IMR-90 (cell line): ENCODE data around the gene GABARAPL2. TPM values are rescaled to one million over a fixed set of nuclear protein-coding genes. Genes with fewer than 3 reads are reported as not detected.

Source experiments
- ATAC-seq: fragments of 200-7000 bp; cut with Tn5 transposase; 2 replicates; pipeline ENCODE4 v1.9.1; 2020; ENCODE audit warnings: low read depth, mild to moderate bottlenecking, moderate library complexity
- BruUV-seq: library from RNA; stranded (reverse); fragments of 400-500 nt; replicated peaks from 2 replicates; lab custom pipeline; 2021; lab: Mats Ljungman, UMichigan
- CTCF ChIA-PET: fragments of 300-600 bp; formaldehyde crosslinking; extraction: SDS; loops from one replicate; lab custom pipeline; 2021; ENCODE audit warnings: antibody characterized with exemption; lab: Yijun Ruan, JAX
- POLR2A ChIA-PET: fragments of 300-600 bp; sonication (Branson Sonifier 250); formaldehyde crosslinking; loops from one replicate; lab custom pipeline; 2022; ENCODE audit warnings: antibody characterized with exemption; ENCODE audit not compliant: unreplicated experiment; lab: Charles Lee
- DNase-seq: peaks from one replicate; pipeline ENCODE4 v3.0.0; 2013
- H2AFZ ChIP-seq: replicated peaks from 2 replicates; pipeline ENCODE3; 2013; ENCODE audit warnings: low read length, mild to moderate bottlenecking; ENCODE audit not compliant: poor library complexity
- H2AK5ac ChIP-seq: 2 replicates; pipeline ENCODE4 v1.6.1; 2013; ENCODE audit warnings: low read depth, low read length, inconsistent platforms
- H2AK9ac ChIP-seq: replicated peaks from 2 replicates; pipeline ENCODE3; 2013; ENCODE audit warnings: mild to moderate bottlenecking, low read depth, low read length, moderate library complexity; ENCODE audit not compliant: poor library complexity
- H2BK120ac ChIP-seq: 2 replicates; pipeline ENCODE4 v1.6.1; 2013; ENCODE audit warnings: low read depth, low read length, inconsistent platforms
- H2BK15ac ChIP-seq: 3 replicates; pipeline ENCODE4 v1.6.1; 2013; ENCODE audit warnings: low read depth, low read length, inconsistent platforms
- H2BK20ac ChIP-seq: 2 replicates; pipeline ENCODE4 v1.6.1; 2013; ENCODE audit warnings: low read depth, mild to moderate bottlenecking, inconsistent platforms, low read length, moderate library complexity
- H2BK5ac ChIP-seq: 2 replicates; pipeline ENCODE4 v1.6.1; 2013; ENCODE audit warnings: mild to moderate bottlenecking, low read depth, low read length, inconsistent platforms; ENCODE audit not compliant: poor library complexity, severe bottlenecking
- H3K14ac ChIP-seq: replicated peaks from 2 replicates; pipeline ENCODE4 v1.6.1; 2013; ENCODE audit warnings: low read depth, low read length, inconsistent platforms
- H3K18ac ChIP-seq: 2 replicates; pipeline ENCODE4 v1.6.1; 2013; ENCODE audit warnings: low read depth, low read length, control low read depth
- H3K23ac ChIP-seq: 2 replicates; pipeline ENCODE4 v1.6.1; 2013; ENCODE audit warnings: low read depth, low read length, inconsistent platforms
- H3K27ac ChIP-seq: 2 replicates; pipeline ENCODE4 v1.5.1; 2013; ENCODE audit warnings: mild to moderate bottlenecking, control low read depth, low read length; ENCODE audit not compliant: insufficient read depth
- H3K27me3 ChIP-seq: 2 replicates; pipeline ENCODE4 v1.6.1; 2013; ENCODE audit warnings: low read length; ENCODE audit not compliant: control insufficient read depth, insufficient read depth
- H3K36me3 ChIP-seq: 2 replicates; pipeline ENCODE4 v1.6.1; 2013; ENCODE audit warnings: low read length, mixed read lengths; ENCODE audit not compliant: control insufficient read depth, insufficient read depth
- H3K4ac ChIP-seq: 2 replicates; pipeline ENCODE4 v1.6.1; 2013; ENCODE audit warnings: low read depth, low read length, inconsistent platforms
- H3K4me1 ChIP-seq: 2 replicates; pipeline ENCODE4 v1.6.1; 2013; ENCODE audit warnings: low read length, mixed read lengths; ENCODE audit not compliant: control insufficient read depth, insufficient read depth
- H3K4me2 ChIP-seq: 2 replicates; pipeline ENCODE4 v1.6.1; 2013; ENCODE audit warnings: low read depth, mild to moderate bottlenecking, control low read depth, low read length, moderate library complexity
- H3K4me3 ChIP-seq: 2 replicates; pipeline ENCODE4 v1.5.1; 2013; ENCODE audit warnings: low read depth, mild to moderate bottlenecking, control low read depth, low read length, moderate library complexity; ENCODE audit not compliant: insufficient read depth
- H3K56ac ChIP-seq: 2 replicates; pipeline ENCODE4 v1.6.1; 2013; ENCODE audit warnings: low read length, inconsistent platforms; ENCODE audit not compliant: insufficient read depth; ENCODE audit errors: extremely low read depth
- H3K79me1 ChIP-seq, 2 experiments: 2 replicates each; pipeline ENCODE4 v1.6.1; 2013; ENCODE audit warnings: low read length in 2 of 2, inconsistent platforms in 1 of 2, low read depth in 1 of 2
- H3K9ac ChIP-seq: 2 replicates; pipeline ENCODE4 v1.6.1; 2013; ENCODE audit warnings: low read depth, low read length, control low read depth
- H3K9me1 ChIP-seq: 2 replicates; pipeline ENCODE4 v1.6.1; 2013; ENCODE audit warnings: low read length, inconsistent platforms; ENCODE audit not compliant: insufficient read depth
- H3K9me3 ChIP-seq: 2 replicates; pipeline ENCODE4 v1.6.1; 2013; ENCODE audit warnings: low read length; ENCODE audit not compliant: control insufficient read depth, insufficient read depth
- H4K20me1 ChIP-seq: 2 replicates; pipeline ENCODE4 v1.6.1; 2013; ENCODE audit warnings: low read length, inconsistent platforms; ENCODE audit not compliant: insufficient read depth
- H4K5ac ChIP-seq: 2 replicates; pipeline ENCODE4 v1.6.1; 2013; ENCODE audit warnings: mild to moderate bottlenecking, low read depth, low read length, control low read depth
- H4K8ac ChIP-seq, 2 experiments: 2 replicates each; pipeline ENCODE4 v1.6.1; 2013; ENCODE audit warnings: low read depth in 2 of 2, low read length in 2 of 2, control low read depth in 1 of 2, inconsistent platforms in 1 of 2
- H4K91ac ChIP-seq: 2 replicates; pipeline ENCODE4 v1.6.1; 2013; ENCODE audit warnings: low read depth, low read length, inconsistent platforms; ENCODE audit not compliant: insufficient read depth
- BHLHE40 ChIP-seq: fragments of 150-350 bp; IDR thresholded peaks from 2 replicates; pipeline ENCODE4 v1.6.1; 2016; ENCODE audit warnings: mild to moderate bottlenecking, low read depth, low read length
- CEBPB ChIP-seq: IDR thresholded peaks from 2 replicates; pipeline ENCODE4 v1.6.1; 2012; ENCODE audit warnings: low read depth, low read length, improper control_type of control experiment
- CHD1 ChIP-seq: IDR thresholded peaks from 2 replicates; pipeline ENCODE4 v1.6.1; 2012; ENCODE audit warnings: low read depth, low read length, improper control_type of control experiment
- MAZ ChIP-seq: IDR thresholded peaks from 2 replicates; pipeline ENCODE4 v1.6.1; 2012; ENCODE audit warnings: low read depth, mild to moderate bottlenecking, low read length, improper control_type of control experiment, moderate library complexity, borderline replicate concordance
- MXI1 ChIP-seq: IDR thresholded peaks from 2 replicates; pipeline ENCODE4 v1.6.1; 2012; ENCODE audit warnings: low read depth, mild to moderate bottlenecking, low read length, moderate library complexity, borderline replicate concordance
- NFE2L2 ChIP-seq: fragments of 150-350 bp; IDR thresholded peaks from 2 replicates; pipeline ENCODE4 v1.6.1; 2016; ENCODE audit warnings: low read depth, mild to moderate bottlenecking, low read length
- POLR2A ChIP-seq: IDR thresholded peaks from 2 replicates; pipeline ENCODE4 v1.6.1; 2012; ENCODE audit warnings: mild to moderate bottlenecking, low read depth, low read length
- RAD21 ChIP-seq: IDR thresholded peaks from 2 replicates; pipeline ENCODE4 v1.6.1; 2012; ENCODE audit warnings: low read length, improper control_type of control experiment
- RFX5 ChIP-seq: IDR thresholded peaks from 2 replicates; pipeline ENCODE4 v1.8.0; 2012; ENCODE audit warnings: low read depth, mild to moderate bottlenecking, low read length, moderate library complexity
- SMC3 ChIP-seq: fragments of 150-350 bp; IDR thresholded peaks from 2 replicates; pipeline ENCODE4 v1.6.1; 2016; ENCODE audit warnings: low read depth, mild to moderate bottlenecking, antibody characterized with exemption, low read length, moderate library complexity
- WGBS, 2 experiments: methylation state at CpG; one replicate each; pipeline versions ENCODE4 v1.1.5 to v1.1.7; 2013; ENCODE audit warnings: missing lambda C conversion rate in 2 of 2; ENCODE audit not compliant: insufficient read length in 1 of 2; ENCODE audit errors: extremely low coverage in 2 of 2; 5-methylcytosine and 5-hydroxymethylcytosine counted together
- dilution Hi-C: fragments of 300-500 bp; cut with HindIII; formaldehyde crosslinking; loops from one replicate; pipeline ENCODE4 v1.14.3; 2018; ENCODE audit warnings: low sequenced_read_pairs; ENCODE audit not compliant: unreplicated experiment
- in situ Hi-C: fragments of 300-500 bp; cut with MboI; formaldehyde crosslinking; loops from 3 replicates; pipeline ENCODE4 v1.14.3; 2019; ENCODE audit warnings: low sequenced_read_pairs, inconsistent platforms, mixed read lengths
- intact Hi-C: fragments of 100-400 bp; cut with micrococcal nuclease; formaldehyde crosslinking; loops from 2 replicates; pipeline ENCODE4 v1.10.0; 2022
- polyA plus RNA-seq, 3 experiments: library from polyadenylated mRNA; depleted of rRNA; stranded (reverse); fragments of >200 nt; gene quantifications; 2 replicates each; pipeline ENCODE4 v1.2.3, GENCODE V29; 2012; ENCODE audit warnings: low replicate concordance in 1 of 3
- total RNA-seq: library from RNA; depleted of rRNA; stranded (reverse); fragments of >200 nt; gene quantifications from 2 replicates; pipeline ENCODE4 v1.2.3, GENCODE V29; 2012

GABARAPL2 gene
- total and polyA plus RNA-seq, 2 of the 4 experiments (the other 2 are of a cell fraction) = 33.3 to 65.9 TPM

DNA sequence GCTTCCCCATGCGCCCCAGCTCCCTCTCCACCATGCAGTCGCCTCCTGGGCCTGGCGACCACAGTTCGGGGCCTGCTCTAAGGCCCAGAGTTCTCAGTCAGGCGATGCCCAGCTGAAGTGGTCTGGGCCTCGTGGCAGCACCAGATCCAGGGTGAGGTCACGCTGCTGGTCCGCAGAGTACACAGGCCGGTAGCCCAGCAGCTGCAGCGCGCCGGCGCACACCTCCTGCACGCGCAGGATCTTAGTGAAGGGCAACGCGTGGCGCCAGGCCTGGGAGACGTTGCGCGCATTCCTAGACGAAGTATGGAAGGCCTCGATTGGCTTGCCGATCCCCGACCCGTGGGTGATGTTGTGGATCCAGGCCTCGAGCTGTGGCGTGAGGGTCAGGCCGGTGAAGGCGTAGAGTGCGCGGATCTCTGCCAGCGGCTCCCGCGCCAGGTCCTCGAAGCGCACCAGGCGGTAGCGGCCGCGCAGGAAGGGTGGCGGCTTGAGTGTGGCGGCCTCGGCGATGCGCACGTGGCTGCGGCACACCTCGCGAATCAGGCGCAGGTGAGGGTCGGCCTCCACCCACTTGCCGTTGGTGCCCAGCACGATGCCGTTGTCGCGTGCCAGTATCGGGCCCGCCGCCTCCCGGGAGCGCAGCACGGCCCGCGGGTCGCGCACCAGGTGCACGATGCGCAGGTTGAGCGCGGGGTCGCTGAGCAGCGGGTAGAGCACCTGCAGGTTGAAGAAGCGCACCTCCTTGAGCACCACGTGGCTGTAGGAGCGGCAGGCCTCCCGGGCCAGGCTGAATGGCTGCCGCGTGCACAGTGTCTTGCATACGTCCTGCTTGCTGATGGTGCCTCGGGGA lies 36.9 kb upstream of the GABARAPL2 start:
- no TSS peak for BruUV-seq
- no peak overlapping the region for H4K8ac ChIP-seq
- H3K56ac ChIP-seq = no peak overlapping the region
- ATAC-seq (no peak), DNase-seq (no peak)
- intact Hi-C loops = no loop called here
- dilution Hi-C loops = no loop called here
- ChIA-PET POLR2A (no interaction called here), CTCF (interaction anchor here (1.3 kb wide), 1 partner anchor 12 kb away, joined by 4 read pairs; no protein-coding TSS in a partner anchor)
- H3K4me2 ChIP-seq = no peak overlapping the region
- TF ChIP-seq SMC3 = no peak
- TF ChIP-seq RFX5 = no peak
- no peak for TF ChIP-seq MAZ
- TF ChIP-seq CHD1 = no peak
- TF ChIP-seq NFE2L2 = no peak
- TF ChIP-seq BHLHE40 = no peak
- no peak for TF ChIP-seq RAD21
- no peak for TF ChIP-seq CEBPB
- TF ChIP-seq MXI1 = no peak
- no peak for TF ChIP-seq POLR2A
- H2BK120ac ChIP-seq = no peak overlapping the region
- no peaks in the 10 kb centered on the region for H3K4me1 ChIP-seq
- H2BK15ac ChIP-seq = no peak overlapping the region
- no peak overlapping the region for H2AFZ ChIP-seq
- in situ Hi-C loops = no loop called here
- no peaks in the 10 kb centered on the region for H3K79me1 ChIP-seq
- no peaks in the 10 kb centered on the region for H3K9me1 ChIP-seq
- no peak overlapping the region for H3K4ac ChIP-seq
- no peak overlapping the region for H2AK5ac ChIP-seq
- H3K27me3 ChIP-seq = peaks cover 16% of the 10 kb centered on the region
- no peak overlapping the region for H3K9ac ChIP-seq
- no peak overlapping the region for H4K91ac ChIP-seq
- no peaks in the 10 kb centered on the region; the same call in 1 of the 2 replicates for H3K9me3 ChIP-seq
- H3K27ac ChIP-seq = no peak overlapping the region
- WGBS, 2 experiments = 88% methylated on average over 56 of the region's 81 CpGs; no CpG with 5 or more reads in 1 of the 2 experiments
- H3K36me3 ChIP-seq = no peaks in the 10 kb centered on the region
- H2AK9ac ChIP-seq = no peak overlapping the region
- no peak overlapping the region for H2BK20ac ChIP-seq
- no peak overlapping the region for H2BK5ac ChIP-seq
- no peak overlapping the region for H3K4me3 ChIP-seq
- H3K18ac ChIP-seq = no peak overlapping the region
- H4K20me1 ChIP-seq = no peaks in the 10 kb centered on the region
- H3K14ac ChIP-seq = no peak overlapping the region
- no peak overlapping the region for H3K23ac ChIP-seq
- no peak overlapping the region for H4K5ac ChIP-seq
